ENCODE results near the gene PISD.
"Not testable (repeated sequence)": the region's sequence is repeated elsewhere in the genome, so short reads cannot be mapped to it uniquely, and the experiment has no call there.

The PISD gene
- 24.4 to 72.8 (median 47.9) reads per million in 9 experiments for total RNA-seq

DNA sequence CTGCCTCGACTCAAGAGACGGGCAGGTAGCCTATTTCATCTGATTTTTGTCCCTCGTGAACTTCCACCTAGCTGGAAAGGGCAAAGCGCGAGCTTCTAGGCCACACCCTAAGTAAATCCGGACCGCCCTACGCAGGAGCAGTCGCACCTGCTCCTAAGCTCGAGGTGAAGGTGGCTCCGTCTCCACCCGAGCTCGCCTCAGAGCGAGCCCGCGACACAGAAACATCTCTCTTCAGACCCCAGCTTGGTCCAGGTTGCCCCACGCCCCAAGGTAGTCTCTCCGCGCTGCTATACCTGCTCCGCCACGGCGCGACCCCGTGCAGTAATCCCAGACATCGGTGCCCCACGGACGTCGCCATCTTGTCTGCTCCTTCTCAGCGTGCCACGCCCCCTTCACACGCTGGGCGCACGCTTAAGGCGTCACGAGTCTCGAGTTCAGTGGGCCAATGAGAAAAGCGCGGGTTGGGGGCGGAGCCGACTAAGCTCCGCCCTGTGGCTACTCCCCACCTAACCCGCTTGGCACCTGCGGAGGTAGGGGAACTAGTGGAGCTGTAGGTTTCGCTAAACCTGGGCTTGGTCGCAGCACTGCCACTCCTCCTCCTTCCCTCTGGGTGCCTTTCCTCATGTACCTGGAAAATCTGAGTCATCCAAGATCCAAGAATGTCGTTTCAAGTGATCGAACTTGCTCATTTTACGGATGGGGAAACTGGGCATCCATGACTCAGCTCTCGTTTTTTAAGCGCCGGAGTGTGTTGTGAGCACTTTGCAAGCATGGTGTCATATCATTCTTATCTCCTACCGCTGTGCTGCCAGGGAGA is at the start of gene PISD:
Gene PISD, minus strand, starts transcription at position 365 of the 817 bp plus-strand sequence. Its CDS starts 7 bp downstream, at position 358.
- peaks cover 32% of the 10 kb centered on the region for H3K36me3 Mint-ChIP-seq (ENCODE audit: insufficient read depth)
- H3K4me1 Mint-ChIP-seq (ENCODE audit: low read depth in 2 of 2): peaks cover 23 to 27% of the 10 kb centered on the region in 2 donors
- H3K4me3 Mint-ChIP-seq: peak within 1 kb of the TSS; percentile 97 to 99
- DNase-seq (peak; percentile 95 to 97 (median 97)), ATAC-seq (replicated peaks) (peak; percentile 94)
- H3K27me3 Mint-ChIP-seq: no peaks in the 10 kb centered on the region
- H3K9me3 Mint-ChIP-seq: no peaks in the 10 kb centered on the region
- H3K27ac Mint-ChIP-seq: peak within 1 kb of the TSS; percentile 97

DNA sequence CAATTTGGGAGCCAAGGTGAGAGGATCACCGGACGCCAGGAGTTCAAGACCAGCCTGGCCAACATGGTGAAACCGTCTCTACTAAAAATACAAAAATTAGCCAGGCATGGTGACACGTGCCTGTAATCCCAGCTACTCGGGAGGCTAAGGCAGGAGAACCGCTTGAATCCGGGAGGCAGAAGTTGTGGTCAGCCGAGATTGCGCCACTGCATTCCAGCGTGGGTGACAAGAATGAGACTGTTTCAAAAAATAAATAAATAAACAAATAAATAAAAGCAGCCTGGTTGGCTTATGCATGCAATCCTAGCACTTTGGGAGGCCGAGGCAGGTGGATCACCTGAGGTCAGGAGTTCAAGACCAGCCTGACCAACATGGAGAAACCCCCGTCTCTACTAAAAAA is 49.2 kb upstream of the PISD start:
- H3K4me3 Mint-ChIP-seq; ATAC-seq (replicated peaks); H3K9me3 Mint-ChIP-seq; DNase-seq; H3K27me3 Mint-ChIP-seq; H3K4me1 Mint-ChIP-seq (ENCODE audit: low read depth in 2 of 2): not testable (repeated sequence)
- peak overlapping the region in 1 of 2 donors; percentile 20 for H3K27ac Mint-ChIP-seq
- H3K36me3 Mint-ChIP-seq (ENCODE audit: insufficient read depth): peaks cover 55% of the 10 kb centered on the region

DNA sequence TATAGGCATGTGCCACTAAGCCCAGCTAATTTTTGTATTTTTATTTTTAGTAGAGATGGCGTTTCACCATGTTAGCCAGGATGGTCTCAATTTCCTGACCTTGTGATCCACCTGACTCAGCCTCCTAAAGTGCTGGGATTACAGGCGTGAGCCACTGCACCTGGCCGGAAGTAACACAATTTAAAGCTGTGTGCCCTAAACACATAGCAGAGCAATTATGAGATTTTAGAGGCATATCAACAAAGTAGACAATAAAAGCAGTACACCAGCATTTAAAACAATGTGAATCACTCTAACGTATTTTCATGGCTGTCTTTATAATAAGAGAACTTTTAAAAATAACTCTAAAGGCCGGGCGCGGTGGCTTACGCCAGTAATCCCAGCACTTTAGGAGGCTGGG is 45.5 kb upstream of the PISD start:
- DNase-seq (no peak), ATAC-seq (replicated peaks) (no peak)
- H3K4me3 Mint-ChIP-seq: no peak overlapping the region
- H3K27me3 Mint-ChIP-seq: no peaks in the 10 kb centered on the region
- H3K27ac Mint-ChIP-seq: peak overlapping the region in 1 of 2 donors; percentile 53
- H3K9me3 Mint-ChIP-seq: no peaks in the 10 kb centered on the region
- peaks cover 47% of the 10 kb centered on the region for H3K36me3 Mint-ChIP-seq (ENCODE audit: insufficient read depth)
- H3K4me1 Mint-ChIP-seq (ENCODE audit: low read depth in 2 of 2): peaks cover 4 to 5% of the 10 kb centered on the region in 2 donors

DNA sequence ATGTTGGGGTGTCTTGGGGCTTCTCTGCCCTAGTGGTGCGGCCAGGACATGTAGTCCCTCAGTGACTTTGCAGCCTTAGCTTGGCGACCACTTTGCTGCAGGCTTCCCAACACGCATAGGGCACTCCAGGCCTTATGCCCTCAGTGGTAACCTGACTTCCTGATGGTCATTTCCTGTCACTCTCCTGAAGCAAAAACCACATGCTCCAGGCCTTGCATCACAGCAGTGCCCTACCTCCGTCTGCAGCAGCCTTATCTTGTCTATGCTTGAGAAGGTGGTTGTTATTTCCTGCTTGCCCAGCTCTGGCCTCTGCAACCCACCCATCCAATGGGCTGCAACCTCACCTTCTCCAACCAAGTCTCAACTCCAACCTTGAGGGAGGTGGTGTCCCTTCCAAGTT is 33.4 kb upstream of the PISD start:
- DNase-seq (no peak), ATAC-seq (replicated peaks) (no peak)
- Mint-ChIP-seq H3K4me3 (no peak overlapping the region), H3K27ac (peak overlapping the region in 1 of 2 donors; percentile 46), H3K9me3 (no peaks in the 10 kb centered on the region), H3K36me3 (ENCODE audit: insufficient read depth) (peaks cover 58% of the 10 kb centered on the region), H3K4me1 (ENCODE audit: low read depth in 2 of 2) (peaks cover 13 to 14% of the 10 kb centered on the region in 2 donors), H3K27me3 (no peaks in the 10 kb centered on the region)

DNA sequence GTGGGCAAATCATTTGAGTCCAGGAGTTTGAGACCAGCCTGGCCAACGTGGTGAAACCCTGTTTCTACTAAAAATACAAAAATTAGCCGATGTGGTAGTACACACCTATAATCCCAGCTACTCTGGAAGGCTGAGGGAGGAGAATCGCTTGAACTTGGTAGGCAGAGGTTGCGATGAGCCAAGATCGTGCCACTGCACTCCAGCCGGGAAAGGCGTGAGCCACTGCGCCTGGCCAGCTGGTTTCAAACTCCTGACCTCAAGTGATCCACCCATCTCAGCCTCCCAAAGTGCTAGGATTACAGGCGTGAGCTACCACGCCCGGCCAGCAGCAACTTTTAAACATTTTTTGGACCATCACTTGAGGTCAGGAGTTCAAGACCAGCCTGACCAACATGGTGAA is 32.0 kb upstream of the PISD start:
- Mint-ChIP-seq H3K36me3 (ENCODE audit: insufficient read depth) (peaks cover 46% of the 10 kb centered on the region), H3K4me1 (ENCODE audit: low read depth in 2 of 2) (peaks cover 13 to 14% of the 10 kb centered on the region in 2 donors)
- not testable (repeated sequence) for ATAC-seq (replicated peaks); H3K4me3 Mint-ChIP-seq; H3K9me3 Mint-ChIP-seq; H3K27me3 Mint-ChIP-seq; DNase-seq; H3K27ac Mint-ChIP-seq

DNA sequence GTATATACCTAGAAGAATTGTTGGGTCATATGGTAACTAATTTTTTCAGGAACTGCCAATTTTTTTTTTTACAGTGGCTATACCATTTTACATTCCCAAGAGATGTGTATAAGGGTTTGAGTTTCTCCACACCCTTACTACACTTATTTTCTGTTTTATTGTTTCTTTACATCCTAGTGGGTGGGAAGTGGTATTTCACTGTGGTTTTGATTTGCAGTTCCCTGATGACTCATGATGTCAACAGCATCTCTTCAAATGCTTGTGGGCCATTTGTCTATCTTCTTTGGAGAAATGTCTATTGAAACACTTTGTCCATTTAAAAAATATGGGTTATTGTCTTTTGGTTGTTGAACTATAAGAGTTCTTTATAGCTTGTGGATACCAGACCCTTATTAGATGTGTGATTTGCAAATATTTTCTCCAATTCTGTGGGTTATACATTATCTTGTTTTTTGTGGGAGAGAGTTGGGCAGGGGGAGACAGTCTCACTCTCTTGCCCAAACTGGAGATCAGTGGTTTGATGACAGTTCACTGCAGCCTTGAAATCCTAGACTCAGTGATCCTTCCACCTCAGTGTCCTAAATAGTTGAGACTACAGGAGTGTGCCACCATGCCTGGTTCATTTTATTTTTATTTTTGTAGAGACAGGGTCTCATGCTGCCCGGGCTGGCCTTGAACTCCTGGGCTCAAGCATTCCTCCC is 30.3 kb upstream of the PISD start:
- ATAC-seq (replicated peaks) (peak; percentile 81), DNase-seq (peak in 1 of 3 experiments; percentile 9)
- H3K36me3 Mint-ChIP-seq (ENCODE audit: insufficient read depth): peaks cover 39% of the 10 kb centered on the region
- no peaks in the 10 kb centered on the region for H3K9me3 Mint-ChIP-seq
- H3K4me1 Mint-ChIP-seq (ENCODE audit: low read depth in 2 of 2): peaks cover 13 to 14% of the 10 kb centered on the region in 2 donors
- H3K4me3 Mint-ChIP-seq: peak overlapping the region in 1 of 2 donors; percentile 44
- H3K27ac Mint-ChIP-seq: peak overlapping the region; percentile 68 to 75
- no peaks in the 10 kb centered on the region for H3K27me3 Mint-ChIP-seq

DNA sequence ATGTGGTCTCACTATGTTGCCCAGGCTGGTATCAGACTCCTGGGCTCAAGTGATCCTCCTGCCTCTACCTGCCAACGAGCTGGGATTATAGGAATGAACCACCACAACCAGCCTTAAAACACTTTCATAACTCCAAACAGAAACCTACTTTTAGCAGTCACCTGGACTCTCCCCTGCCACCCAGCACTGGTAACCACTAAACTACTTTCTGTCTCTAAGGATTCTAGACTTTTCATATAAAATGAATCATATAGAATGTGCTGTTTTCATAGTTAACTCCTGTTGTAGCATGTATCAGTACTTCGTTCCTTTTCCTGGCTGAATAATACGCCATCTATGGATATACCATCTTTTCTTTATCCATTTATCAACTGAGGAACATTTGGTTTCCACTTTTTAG is 29.4 kb upstream of the PISD start:
- Mint-ChIP-seq H3K27me3 (no peaks in the 10 kb centered on the region), H3K36me3 (ENCODE audit: insufficient read depth) (peaks cover 40% of the 10 kb centered on the region), H3K4me1 (ENCODE audit: low read depth in 2 of 2) (peaks cover 13 to 14% of the 10 kb centered on the region in 2 donors), H3K4me3 (no peak overlapping the region), H3K27ac (peak overlapping the region; percentile 68 to 75), H3K9me3 (no peaks in the 10 kb centered on the region)
- no peak for ATAC-seq (replicated peaks)
- no peak for DNase-seq

DNA sequence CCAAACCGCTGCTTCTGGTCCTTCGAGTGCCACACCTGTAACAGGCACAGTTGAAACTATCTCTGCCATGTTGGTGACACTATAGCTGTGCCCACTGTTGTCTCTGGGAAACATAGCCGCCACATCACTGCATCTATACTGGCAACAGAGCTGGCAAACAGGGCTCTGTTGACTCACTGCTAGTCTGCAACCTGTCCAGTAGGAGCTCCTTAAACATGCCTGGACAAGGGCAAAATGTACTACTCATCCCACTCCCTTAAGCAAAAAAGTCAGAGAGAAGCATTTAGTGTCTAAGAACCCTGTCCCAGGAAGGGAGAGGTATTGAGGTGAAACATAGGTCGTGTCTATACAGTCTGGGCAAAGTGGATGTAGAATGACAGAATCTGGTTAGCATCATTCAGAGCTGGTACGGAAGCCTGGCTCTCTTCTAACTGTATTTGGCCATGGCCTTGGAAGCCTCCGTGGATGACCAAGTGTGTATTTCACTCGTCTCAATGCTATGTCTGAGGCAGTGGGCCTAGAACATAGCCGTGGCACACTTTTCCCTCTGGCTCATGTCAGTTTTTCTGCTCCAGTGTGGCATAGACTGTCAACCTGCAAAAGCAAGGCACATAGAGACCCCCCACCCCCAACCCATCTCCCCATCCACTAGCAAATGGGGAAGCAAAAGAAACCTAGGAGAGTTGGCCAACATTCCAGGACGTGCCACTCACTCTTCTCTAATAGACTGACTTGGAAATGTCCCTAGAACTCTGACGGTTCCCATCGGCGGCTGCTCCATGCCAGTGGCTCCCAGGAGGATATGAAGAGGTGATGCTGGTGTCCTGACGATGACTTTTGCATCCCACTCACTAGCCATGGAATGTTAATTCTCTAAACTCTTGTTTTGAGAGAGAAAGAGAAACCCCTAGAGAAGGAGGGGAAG is 21.4 kb upstream of the PISD start:
- Mint-ChIP-seq H3K27me3 (no peaks in the 10 kb centered on the region), H3K36me3 (ENCODE audit: insufficient read depth) (peaks cover 42% of the 10 kb centered on the region), H3K4me1 (ENCODE audit: low read depth in 2 of 2) (no peaks in the 10 kb centered on the region), H3K27ac (no peak overlapping the region), H3K4me3 (no peak overlapping the region), H3K9me3 (no peaks in the 10 kb centered on the region)
- no peak for ATAC-seq (replicated peaks)
- no peak for DNase-seq

DNA sequence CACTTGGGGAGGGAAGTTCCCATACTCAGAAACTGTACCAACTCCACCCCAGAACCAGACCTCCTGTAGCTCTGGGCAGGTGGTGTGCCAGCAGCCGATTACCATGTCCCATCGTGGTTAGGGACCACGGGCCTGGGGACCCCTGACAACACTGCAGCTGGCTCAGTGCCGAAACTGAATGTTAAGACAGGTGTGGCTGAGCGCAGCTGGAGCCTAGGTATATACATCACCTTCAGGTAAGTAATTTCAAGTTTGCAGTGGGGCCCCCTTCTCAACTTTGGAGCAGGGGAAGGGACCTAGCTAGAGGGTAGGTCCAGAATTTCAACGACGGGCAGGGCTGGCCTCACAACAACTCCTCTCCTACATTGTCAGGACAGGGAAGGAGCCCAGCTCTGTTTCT is 20.7 kb upstream of the PISD start:
- H3K4me3 Mint-ChIP-seq: no peak overlapping the region
- DNase-seq: no peak
- no peak overlapping the region for H3K27ac Mint-ChIP-seq
- no peaks in the 10 kb centered on the region for H3K9me3 Mint-ChIP-seq
- no peaks in the 10 kb centered on the region for H3K4me1 Mint-ChIP-seq (ENCODE audit: low read depth in 2 of 2)
- H3K27me3 Mint-ChIP-seq: no peaks in the 10 kb centered on the region
- no peak for ATAC-seq (replicated peaks)
- peaks cover 36% of the 10 kb centered on the region for H3K36me3 Mint-ChIP-seq (ENCODE audit: insufficient read depth)

DNA sequence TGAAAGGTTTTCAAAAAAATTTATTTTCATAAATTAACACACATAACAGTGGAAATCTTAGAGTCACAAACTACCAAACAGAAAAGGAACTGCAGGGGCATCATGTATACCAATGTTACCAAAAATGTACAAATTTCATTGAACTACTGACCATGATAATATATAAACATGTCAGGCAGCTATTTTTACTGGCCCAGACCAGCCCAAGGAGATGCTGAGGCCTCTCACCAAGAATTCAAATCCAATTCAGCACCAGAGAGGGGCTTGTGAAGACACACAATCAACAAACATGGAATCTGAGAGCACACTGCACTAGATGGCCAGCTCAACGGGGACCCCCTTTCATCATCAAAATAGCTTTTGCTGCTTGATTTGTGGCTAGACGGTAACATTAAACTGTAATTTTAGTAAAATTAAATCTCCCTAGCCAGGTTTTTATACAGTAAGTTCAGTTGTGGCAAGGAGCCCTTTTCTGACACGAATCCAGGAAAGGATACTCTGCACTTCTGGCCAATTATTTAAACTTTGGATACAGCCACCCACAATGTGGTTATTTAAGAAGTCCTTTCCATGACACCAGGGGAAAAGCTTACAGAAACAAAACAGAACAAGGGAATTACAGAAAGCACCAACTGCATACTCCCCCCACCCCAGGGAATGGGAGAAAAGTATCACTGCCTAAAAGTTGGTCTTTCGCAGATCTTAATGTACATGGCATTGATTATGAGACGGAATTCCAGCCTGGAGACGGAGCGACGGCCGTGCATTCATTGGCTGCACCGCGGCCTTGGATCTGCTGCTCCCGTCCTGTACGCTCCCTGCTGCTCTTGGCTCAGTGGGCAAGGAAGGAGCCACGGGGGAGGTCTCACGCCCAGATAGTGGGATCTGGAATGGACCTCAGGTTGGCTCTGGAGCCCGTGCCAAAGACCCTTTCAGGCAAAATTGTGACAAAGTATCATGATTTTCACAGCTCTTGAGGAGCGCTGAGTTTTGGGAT is 19.6 kb upstream of the PISD start:
- Mint-ChIP-seq H3K27ac (peak overlapping the region in 1 of 2 donors; percentile 42), H3K4me1 (ENCODE audit: low read depth in 2 of 2) (peaks cover 3 to 4% of the 10 kb centered on the region in 2 donors), H3K36me3 (ENCODE audit: insufficient read depth) (peaks cover 29% of the 10 kb centered on the region), H3K9me3 (no peaks in the 10 kb centered on the region), H3K4me3 (no peak overlapping the region), H3K27me3 (no peaks in the 10 kb centered on the region)
- ATAC-seq (replicated peaks) (no peak), DNase-seq (no peak)

DNA sequence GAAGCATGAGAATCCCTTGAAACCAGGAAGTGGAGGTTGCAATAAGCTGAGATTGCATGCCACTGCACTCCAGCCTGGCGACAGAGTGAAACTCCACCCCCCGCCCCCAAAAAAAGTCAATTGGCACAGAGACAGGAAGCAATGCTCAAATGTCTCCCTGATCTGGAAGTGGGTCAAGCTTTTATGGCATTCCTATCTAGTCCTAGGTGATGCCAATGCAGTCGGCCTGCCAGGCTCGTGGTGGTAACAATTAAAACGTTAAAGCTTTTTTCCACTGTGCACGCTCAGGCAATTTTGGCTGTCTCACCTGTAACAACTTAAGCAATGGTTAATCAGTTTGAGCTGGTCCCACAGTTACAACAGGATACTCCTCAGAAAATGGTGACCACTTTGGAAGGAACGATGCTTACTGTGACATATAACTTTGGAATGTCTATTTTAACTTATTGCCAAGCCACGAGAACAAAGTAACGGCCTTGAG is 18.9 kb upstream of the PISD start:
- peaks cover 6 to 10% of the 10 kb centered on the region in 2 donors for H3K4me1 Mint-ChIP-seq (ENCODE audit: low read depth in 2 of 2)
- H3K27ac Mint-ChIP-seq: no peak overlapping the region
- peaks cover 22% of the 10 kb centered on the region for H3K36me3 Mint-ChIP-seq (ENCODE audit: insufficient read depth)

DNA sequence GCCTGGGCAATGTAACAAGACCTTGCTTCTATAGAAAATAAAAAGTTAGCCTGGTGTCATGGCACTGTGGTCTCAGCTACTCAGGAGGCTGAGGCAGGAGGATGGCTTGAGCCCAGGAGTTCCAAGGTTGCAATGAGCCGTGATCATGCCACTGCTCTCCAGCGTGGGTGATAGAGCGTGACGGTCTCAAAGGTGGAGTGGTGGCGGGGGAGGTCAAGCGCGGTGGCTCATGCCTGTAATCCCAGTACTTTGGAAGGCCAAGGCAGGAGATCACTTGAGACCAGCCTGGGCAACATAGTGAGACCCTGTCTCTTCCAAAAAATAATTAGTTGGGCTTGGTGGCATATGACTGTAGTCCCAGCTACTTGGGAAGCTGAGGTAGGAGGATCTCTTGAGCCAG is 16.7 kb upstream of the PISD start:
- Mint-ChIP-seq H3K27ac (no peak overlapping the region), H3K4me1 (ENCODE audit: low read depth in 2 of 2) (peaks cover 6 to 10% of the 10 kb centered on the region in 2 donors), H3K36me3 (ENCODE audit: insufficient read depth) (peaks cover 8% of the 10 kb centered on the region), H3K4me3 (no peak overlapping the region), H3K27me3 (no peaks in the 10 kb centered on the region), H3K9me3 (no peaks in the 10 kb centered on the region)
- ATAC-seq (replicated peaks) (no peak), DNase-seq (no peak)

More for the DNA sequence above, 18.9 kb upstream of the PISD start:
- Mint-ChIP-seq H3K4me3 (no peak overlapping the region), H3K27me3 (no peaks in the 10 kb centered on the region), H3K9me3 (no peaks in the 10 kb centered on the region)
- ATAC-seq (replicated peaks) (no peak), DNase-seq (no peak)
